Duodenal mucosa (tissue), 2 donors: ENCODE results near the gene CPE.

Experiments
- H3K27ac ChIP-seq: one replicate; pipeline ENCODE4 v1.7.0; 2013; ENCODE audit warnings: low read depth, low read length
- H3K27me3 ChIP-seq, 2 donors: one replicate each; pipeline ENCODE4 v1.7.0; 2013; ENCODE audit warnings: low read length in 2 of 2, control low read depth in 1 of 2; ENCODE audit not compliant: insufficient read depth in 2 of 2, control insufficient read depth in 1 of 2
- H3K36me3 ChIP-seq, 2 donors: one replicate each; pipeline ENCODE4 v1.7.0; 2013; ENCODE audit warnings: low read length in 2 of 2, control low read depth in 1 of 2; ENCODE audit not compliant: insufficient read depth in 2 of 2, control insufficient read depth in 1 of 2
- H3K4me1 ChIP-seq, 2 donors: one replicate each; pipeline ENCODE4 v1.7.0; 2013; ENCODE audit warnings: low read length in 2 of 2, control low read depth in 1 of 2; ENCODE audit not compliant: insufficient read depth in 2 of 2, control insufficient read depth in 1 of 2
- H3K4me3 ChIP-seq, 2 donors: one replicate each; pipeline ENCODE4 v1.7.0; 2013; ENCODE audit warnings: low read length in 2 of 2, low read depth in 1 of 2
- H3K9ac ChIP-seq, 2 donors: one replicate each; pipeline ENCODE4 v1.7.0; 2013; ENCODE audit warnings: low read length in 2 of 2, low read depth in 1 of 2
- H3K9me3 ChIP-seq, 2 donors: one replicate each; pipeline ENCODE4 v1.7.0; 2013; ENCODE audit warnings: low read length in 2 of 2, control low read depth in 1 of 2; ENCODE audit not compliant: control insufficient read depth in 1 of 2

CPE gene

GRCh38 chr4:165426331-165426730 lies 47.5 kb downstream of the CPE start:
- no peak overlapping the region for H3K27ac ChIP-seq

DNA sequence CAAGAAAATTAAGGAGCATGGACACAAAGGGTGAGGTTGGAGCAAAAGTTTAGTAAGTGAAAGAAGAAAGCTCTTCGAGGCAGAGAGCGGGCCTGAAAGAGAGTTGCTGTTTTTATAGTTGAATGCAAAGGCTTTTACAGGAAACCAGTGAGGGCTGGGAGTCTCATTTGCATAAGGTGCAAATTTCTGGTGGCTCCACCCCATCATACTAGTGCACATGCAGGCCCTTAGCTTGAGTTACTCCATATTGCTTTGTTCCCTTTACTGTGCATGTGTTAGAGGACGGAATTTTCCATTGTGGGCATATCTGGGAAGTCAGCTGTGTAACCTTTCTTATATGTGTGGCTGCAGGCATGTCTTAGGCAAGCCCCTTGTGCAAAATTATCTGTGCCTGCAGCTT lies 48.0 kb downstream of the CPE start:
- H3K9ac ChIP-seq = no peak overlapping the region
- H3K27me3 ChIP-seq = no peaks in the 10 kb centered on the region
- no peaks in the 10 kb centered on the region for H3K9me3 ChIP-seq
- H3K4me1 ChIP-seq = no peaks in the 10 kb centered on the region
- no peak overlapping the region for H3K4me3 ChIP-seq
- H3K36me3 ChIP-seq = no peaks in the 10 kb centered on the region
- no peak overlapping the region for H3K27ac ChIP-seq

More at GRCh38 chr4:165426331-165426730, 47.5 kb downstream of the CPE start:
- H3K4me3 ChIP-seq = no peak overlapping the region
- no peak overlapping the region for H3K9ac ChIP-seq
- H3K4me1 ChIP-seq = no peaks in the 10 kb centered on the region
- no peaks in the 10 kb centered on the region for H3K9me3 ChIP-seq
- no peaks in the 10 kb centered on the region for H3K36me3 ChIP-seq
- H3K27me3 ChIP-seq = no peaks in the 10 kb centered on the region

GRCh38 chr4:165428957-165429356 lies 50.1 kb downstream of the CPE start:
- Histone ChIP-seq H3K4me3 (no peak overlapping the region), H3K9ac (no peak overlapping the region), H3K27me3 (no peaks in the 10 kb centered on the region), H3K27ac (no peak overlapping the region), H3K9me3 (no peaks in the 10 kb centered on the region), H3K4me1 (no peaks in the 10 kb centered on the region), H3K36me3 (no peaks in the 10 kb centered on the region)

DNA sequence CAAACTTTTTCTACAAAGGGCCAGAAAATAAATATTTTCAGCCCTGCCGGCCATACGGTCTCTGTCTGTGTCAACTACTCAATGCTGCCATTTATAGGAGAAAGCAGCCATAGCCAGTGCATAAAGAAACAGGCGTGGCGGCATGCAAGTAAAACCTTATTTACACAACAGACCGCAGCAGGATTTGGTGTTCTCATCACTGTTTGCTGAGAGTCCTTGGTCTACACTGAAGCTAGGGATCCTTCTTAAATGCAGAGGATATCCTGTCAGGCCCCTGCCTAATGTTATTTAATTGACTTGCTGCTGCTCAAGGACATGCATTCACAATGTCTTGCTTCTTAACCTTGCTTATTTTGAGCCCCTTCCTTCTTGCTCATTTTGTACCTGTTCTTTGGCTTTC lies 54.7 kb downstream of the CPE start:
- Histone ChIP-seq H3K9ac (no peak overlapping the region), H3K27ac (no peak overlapping the region), H3K27me3 (peaks cover 0 to 3% of the 10 kb centered on the region in 2 donors), H3K4me3 (no peak overlapping the region), H3K9me3 (no peaks in the 10 kb centered on the region), H3K4me1 (no peaks in the 10 kb centered on the region), H3K36me3 (no peaks in the 10 kb centered on the region)

DNA sequence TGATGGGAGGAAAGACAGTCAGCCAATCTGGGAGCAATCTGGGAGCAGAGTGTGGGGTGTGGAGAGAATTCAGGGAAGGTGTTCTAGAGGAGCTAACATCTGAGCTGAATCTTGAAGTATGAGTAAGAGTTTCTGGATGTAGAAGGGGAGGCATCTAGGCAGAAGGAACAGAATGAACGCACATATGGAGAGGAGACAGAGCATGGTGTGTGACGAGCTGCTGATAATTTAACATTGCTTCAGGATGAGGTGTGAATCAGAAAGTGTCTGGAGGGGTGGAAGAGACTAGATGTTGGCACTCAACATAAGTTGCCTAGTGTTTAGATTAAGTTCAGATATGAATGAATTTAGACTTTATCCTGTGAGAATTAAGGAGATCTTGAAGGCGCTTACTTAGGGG lies 58.9 kb downstream of the CPE start:
- Histone ChIP-seq H3K27me3 (peaks cover 0 to 3% of the 10 kb centered on the region in 2 donors), H3K27ac (no peak overlapping the region), H3K36me3 (no peaks in the 10 kb centered on the region), H3K4me1 (no peaks in the 10 kb centered on the region), H3K9ac (no peak overlapping the region), H3K9me3 (no peaks in the 10 kb centered on the region), H3K4me3 (no peak overlapping the region)

DNA sequence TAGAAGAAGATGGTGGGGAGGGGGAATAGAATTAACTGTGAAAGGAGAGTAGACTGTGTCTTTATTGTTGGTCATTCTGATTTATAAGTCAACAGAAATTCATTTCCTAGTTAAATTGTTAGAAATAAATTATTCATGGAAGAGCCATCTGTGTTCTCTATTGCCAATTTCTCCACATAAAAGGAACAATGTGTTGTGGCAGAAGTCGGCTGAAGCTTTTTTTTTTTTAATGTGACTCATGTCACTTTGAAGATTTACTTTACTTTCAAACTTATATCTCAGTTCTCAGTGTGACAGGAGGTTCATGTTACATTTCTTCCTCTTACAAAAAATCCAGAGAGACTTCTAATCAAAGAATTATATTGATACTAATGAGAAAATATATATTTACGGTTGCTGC lies 60.5 kb downstream of the CPE start:
- Histone ChIP-seq H3K9me3 (no peaks in the 10 kb centered on the region), H3K36me3 (no peaks in the 10 kb centered on the region), H3K27me3 (peaks cover 0 to 3% of the 10 kb centered on the region in 2 donors), H3K4me3 (no peak overlapping the region), H3K27ac (no peak overlapping the region), H3K9ac (no peak overlapping the region), H3K4me1 (no peaks in the 10 kb centered on the region)

GRCh38 chr4:165439981-165440380 lies 61.2 kb downstream of the CPE start:
- Histone ChIP-seq H3K4me3 (no peak overlapping the region), H3K36me3 (no peaks in the 10 kb centered on the region), H3K9ac (no peak overlapping the region), H3K9me3 (no peaks in the 10 kb centered on the region), H3K27me3 (peaks cover 0 to 3% of the 10 kb centered on the region in 2 donors), H3K4me1 (no peaks in the 10 kb centered on the region), H3K27ac (no peak overlapping the region)

GRCh38 chr4:165440415-165441158 lies 61.8 kb downstream of the CPE start:
- peaks cover 0 to 3% of the 10 kb centered on the region in 2 donors for H3K27me3 ChIP-seq
- H3K4me3 ChIP-seq = no peak overlapping the region
- no peaks in the 10 kb centered on the region for H3K4me1 ChIP-seq
- H3K9ac ChIP-seq = no peak overlapping the region
- H3K36me3 ChIP-seq = no peaks in the 10 kb centered on the region
- H3K27ac ChIP-seq = no peak overlapping the region
- no peaks in the 10 kb centered on the region for H3K9me3 ChIP-seq

DNA sequence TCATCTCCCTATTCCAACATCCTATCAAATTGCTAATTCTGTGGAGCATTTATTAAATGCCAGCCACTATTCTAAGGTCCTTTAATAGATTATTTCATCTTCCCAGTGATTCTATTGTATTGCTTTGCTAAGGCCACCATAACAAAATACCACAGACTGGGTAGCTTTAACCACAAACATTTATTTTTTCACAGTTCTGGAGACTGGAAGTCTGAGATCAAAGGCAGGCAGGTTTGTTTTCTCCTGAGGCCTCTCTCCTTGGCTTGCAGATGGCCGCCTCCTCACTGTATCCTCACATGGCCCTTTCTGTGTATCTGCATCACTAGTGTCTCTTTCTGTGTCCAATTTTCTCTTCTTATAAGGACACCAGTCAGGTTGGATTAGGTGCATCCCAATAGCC lies 64.5 kb downstream of the CPE start:
- no peak overlapping the region for H3K9ac ChIP-seq
- no peaks in the 10 kb centered on the region for H3K9me3 ChIP-seq
- H3K4me1 ChIP-seq = no peaks in the 10 kb centered on the region
- H3K27ac ChIP-seq = no peak overlapping the region
- no peaks in the 10 kb centered on the region for H3K36me3 ChIP-seq
- H3K4me3 ChIP-seq = no peak overlapping the region
- H3K27me3 ChIP-seq = no peaks in the 10 kb centered on the region

DNA sequence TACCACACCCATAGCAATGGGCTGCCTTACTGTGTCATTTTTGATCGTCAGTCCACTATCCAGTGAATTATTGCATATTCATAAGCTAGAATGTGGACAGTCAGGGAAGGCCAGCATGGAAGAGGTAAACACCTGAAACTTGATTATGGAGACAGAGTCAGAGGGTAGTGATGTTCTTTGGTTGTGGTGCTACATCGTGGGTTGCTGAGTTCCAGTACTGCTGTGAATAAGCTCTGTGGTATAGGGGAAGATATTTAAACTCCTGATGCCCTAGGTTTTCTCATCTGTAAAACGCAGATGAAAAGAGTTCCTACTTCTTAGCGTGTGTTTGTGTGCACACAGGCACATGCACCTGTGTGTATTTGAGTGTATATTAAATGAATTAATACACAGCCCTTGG lies 69.9 kb downstream of the CPE start:
- H3K9me3 ChIP-seq = no peaks in the 10 kb centered on the region
- no peaks in the 10 kb centered on the region for H3K36me3 ChIP-seq
- H3K27ac ChIP-seq = no peak overlapping the region
- no peak overlapping the region for H3K9ac ChIP-seq
- no peak overlapping the region for H3K4me3 ChIP-seq
- no peaks in the 10 kb centered on the region for H3K27me3 ChIP-seq
- no peaks in the 10 kb centered on the region for H3K4me1 ChIP-seq
